Mesodermal cell (in vitro differentiated cells): ENCODE data around the gene ADAMTS17. TPM values are rescaled to one million over a fixed set of nuclear protein-coding genes. Genes with fewer than 3 reads are reported as not detected.

Source experiments
- H3K27ac ChIP-seq: 2 replicates; pipeline ENCODE4 v1.7.0; 2013; ENCODE audit warnings: mild to moderate bottlenecking, low read depth, low read length, moderate library complexity; ENCODE audit not compliant: severe bottlenecking
- H3K36me3 ChIP-seq: 2 replicates; pipeline ENCODE4 v1.7.1; 2013; ENCODE audit warnings: mild to moderate bottlenecking, low read length, moderate library complexity; ENCODE audit not compliant: control insufficient read depth, insufficient read depth
- H3K4me1 ChIP-seq: one replicate; pipeline ENCODE4 v1.7.1; 2013; ENCODE audit warnings: mild to moderate bottlenecking, low read length; ENCODE audit not compliant: insufficient read depth, control insufficient read depth, poor library complexity, severe bottlenecking
- H3K4me3 ChIP-seq: 2 replicates; pipeline ENCODE4 v1.7.0; 2013; ENCODE audit warnings: low read length, control low read depth, mild to moderate bottlenecking; ENCODE audit not compliant: insufficient read depth, poor library complexity, severe bottlenecking; ENCODE audit errors: extremely low read depth
- H3K9me3 ChIP-seq: 2 replicates; pipeline ENCODE4 v1.7.1; 2013; ENCODE audit warnings: mild to moderate bottlenecking, low read length, moderate library complexity; ENCODE audit not compliant: control insufficient read depth
- WGBS, 2 experiments: methylation state at CpG; one replicate each; pipeline ENCODE4 v1.1.5; 2013; ENCODE audit warnings: missing lambda C conversion rate in 2 of 2; ENCODE audit not compliant: insufficient coverage in 2 of 2; 5-methylcytosine and 5-hydroxymethylcytosine counted together
- polyA plus RNA-seq, 2 experiments: library from polyadenylated mRNA; stranded (reverse); fragments of 50-300 nt; gene quantifications; one replicate each; pipeline ENCODE4 v1.2.3, GENCODE V29; 2013

ADAMTS17 gene
- polyA plus RNA-seq (2013, experiment 1 of 2), result 0.22 TPM
- 0.76 TPM for polyA plus RNA-seq (2013, experiment 2 of 2)

GRCh38 chr15:100341750-100342560 lies at the start of gene ADAMTS17:
Gene ADAMTS17, minus strand, starts transcription at chr15:100341975. Its CDS starts 76 bp downstream, at chr15:100341899.
- no peaks in the 10 kb centered on the region for H3K9me3 ChIP-seq
- no peaks in the 10 kb centered on the region for H3K36me3 ChIP-seq
- WGBS, 2 experiments, result 0 to 4% methylated on average over 42 of the region's 59 CpGs
- H3K27ac ChIP-seq, result no peak within 1 kb of the TSS
- peak within 1 kb of the TSS; percentile 54 for H3K4me3 ChIP-seq
- no peaks in the 10 kb centered on the region for H3K4me1 ChIP-seq

GRCh38 chr15:100385300-100386050 lies 43.7 kb upstream of the ADAMTS17 start:
- no peaks in the 10 kb centered on the region for H3K36me3 ChIP-seq
- no peak overlapping the region for H3K4me3 ChIP-seq
- H3K27ac ChIP-seq, result no peak overlapping the region
- H3K4me1 ChIP-seq, result no peaks in the 10 kb centered on the region
- peaks cover 5% of the 10 kb centered on the region for H3K9me3 ChIP-seq
- WGBS, 2 experiments, result 88% methylated on average over 1 to 3 of the region's 3 CpGs

GRCh38 chr15:100384108-100384410 lies 42.3 kb upstream of the ADAMTS17 start:
- Histone ChIP-seq H3K4me1 (no peaks in the 10 kb centered on the region), H3K9me3 (peaks cover 5% of the 10 kb centered on the region), H3K27ac (no peak overlapping the region), H3K36me3 (no peaks in the 10 kb centered on the region), H3K4me3 (no peak overlapping the region)
- WGBS, 2 experiments, result 78 to 82% methylated on average over 7 to 10 of the region's 10 CpGs

GRCh38 chr15:100383302-100384107 lies 41.7 kb upstream of the ADAMTS17 start:
- Histone ChIP-seq H3K4me3 (no peak overlapping the region), H3K27ac (no peak overlapping the region), H3K36me3 (no peaks in the 10 kb centered on the region), H3K4me1 (no peaks in the 10 kb centered on the region), H3K9me3 (peaks cover 5% of the 10 kb centered on the region)
- 26 to 56% methylated on average over 2 of the region's 3 CpGs for WGBS, 2 experiments

- Histone ChIP-seq H3K36me3 (no peaks in the 10 kb centered on the region), H3K27ac (no peak overlapping the region), H3K9me3 (peaks cover 14% of the 10 kb centered on the region), H3K4me3 (no peak overlapping the region), H3K4me1 (no peaks in the 10 kb centered on the region)
- 19 to 28% methylated on average over 3 to 4 of the region's 8 CpGs for WGBS, 2 experiments
Measured at GRCh38 chr15:100373942-100374341, 32.2 kb upstream of the ADAMTS17 start.

GRCh38 chr15:100373120-100373896 lies 31.5 kb upstream of the ADAMTS17 start:
- 2 to 3% methylated on average over 35 to 63 of the region's 82 CpGs for WGBS, 2 experiments
- Histone ChIP-seq H3K4me3 (peak overlapping the region; percentile 16), H3K4me1 (no peaks in the 10 kb centered on the region), H3K27ac (no peak overlapping the region), H3K9me3 (peaks cover 14% of the 10 kb centered on the region), H3K36me3 (no peaks in the 10 kb centered on the region)

- 33 to 43% methylated on average over 8 to 9 of the region's 9 CpGs for WGBS, 2 experiments
- no peak overlapping the region for H3K4me3 ChIP-seq
Measured at GRCh38 chr15:100372739-100373119, 31.0 kb upstream of the ADAMTS17 start.

GRCh38 chr15:100355342-100355741 lies 13.6 kb upstream of the ADAMTS17 start:
- Histone ChIP-seq H3K9me3 (no peaks in the 10 kb centered on the region), H3K4me3 (no peak overlapping the region), H3K4me1 (no peaks in the 10 kb centered on the region), H3K27ac (no peak overlapping the region), H3K36me3 (no peaks in the 10 kb centered on the region)
- 72 to 85% methylated on average over 2 of the region's 2 CpGs for WGBS, 2 experiments

More at GRCh38 chr15:100372739-100373119, 31.0 kb upstream of the ADAMTS17 start:
- Histone ChIP-seq H3K36me3 (no peaks in the 10 kb centered on the region), H3K27ac (no peak overlapping the region), H3K4me1 (no peaks in the 10 kb centered on the region), H3K9me3 (peaks cover 14% of the 10 kb centered on the region)

- H3K9me3 ChIP-seq, result no peaks in the 10 kb centered on the region
- no peak overlapping the region for H3K27ac ChIP-seq
- 100% methylated on average over 1 of the region's 3 CpGs for WGBS, 2 experiments
- H3K4me3 ChIP-seq, result no peak overlapping the region
- H3K36me3 ChIP-seq, result no peaks in the 10 kb centered on the region
- no peaks in the 10 kb centered on the region for H3K4me1 ChIP-seq
Measured at GRCh38 chr15:100353449-100353848, 11.7 kb upstream of the ADAMTS17 start.
